GM12892 (cell line): ENCODE data around the gene PPIL1.
"Not testable (repeated sequence)": the region's sequence is repeated elsewhere in the genome, so short reads cannot be mapped to it uniquely, and the experiment has no call there.

Source experiments
- DNase-seq: peaks from one replicate; pipeline ENCODE4 v3.0.0; 2011; ENCODE audit not compliant: insufficient read length
- FAIRE-seq: peaks from 2 replicates; lab custom pipeline; 2011; peaks lifted over from hg19 to GRCh38; lab: Jason Lieb, UNC
- POLR2A ChIP-seq: IDR thresholded peaks from 2 replicates; pipeline ENCODE4 v1.6.1; 2011; ENCODE audit warnings: low read depth, low read length, control low read depth
- POLR2AphosphoS5 ChIP-seq: IDR thresholded peaks from 2 replicates; pipeline ENCODE4 v1.6.1; 2011; ENCODE audit warnings: low read depth, low read length, control low read depth
- TAF1 ChIP-seq: IDR thresholded peaks from 2 replicates; pipeline ENCODE4 v1.6.1; 2011; ENCODE audit warnings: low read depth, mild to moderate bottlenecking, control low read depth, low read length, borderline replicate concordance

PPIL1 gene

GRCh38 chr6:36814249-36814648 lies 60.4 kb downstream of the PPIL1 start:
- DNase-seq (no peak), FAIRE-seq (no peak)
- TF ChIP-seq POLR2A (no peak), TAF1 (no peak), POLR2AphosphoS5 (no peak)

- no peak for FAIRE-seq
- DNase-seq: no peak
- TF ChIP-seq POLR2AphosphoS5 (no peak), TAF1 (no peak), POLR2A (no peak)
These were observed 61.1 kb downstream of the PPIL1 start for GRCh38 chr6:36813526-36813925.

GRCh38 chr6:36813047-36813446 lies 61.6 kb downstream of the PPIL1 start:
- not testable (repeated sequence) for DNase-seq, FAIRE-seq

- DNase-seq (no peak), FAIRE-seq (no peak)
- TF ChIP-seq TAF1 (no peak), POLR2AphosphoS5 (no peak), POLR2A (no peak)
These were observed 64.4 kb downstream of the PPIL1 start for GRCh38 chr6:36809941-36810803.

- FAIRE-seq: no peak
These were observed 65.4 kb downstream of the PPIL1 start for GRCh38 chr6:36809156-36809555.

GRCh38 chr6:36808634-36809033 lies 66.0 kb downstream of the PPIL1 start:
- FAIRE-seq: no peak
- no peak for DNase-seq
- no peak for TF ChIP-seq POLR2A
- TF ChIP-seq TAF1: no peak
- no peak for TF ChIP-seq POLR2AphosphoS5

More at GRCh38 chr6:36809156-36809555, 65.4 kb downstream of the PPIL1 start:
- no peak for TF ChIP-seq TAF1
- TF ChIP-seq POLR2AphosphoS5: no peak
- no peak for TF ChIP-seq POLR2A
- no peak for DNase-seq

GRCh38 chr6:36807750-36808149 lies 66.9 kb downstream of the PPIL1 start:
- FAIRE-seq: no peak
- TF ChIP-seq TAF1 (no peak), POLR2A (no peak), POLR2AphosphoS5 (no peak)

GRCh38 chr6:36807143-36807542 lies 67.5 kb downstream of the PPIL1 start:
- DNase-seq: no peak
- TF ChIP-seq POLR2A (no peak), TAF1 (no peak), POLR2AphosphoS5 (no peak)
- no peak for FAIRE-seq

More at GRCh38 chr6:36807750-36808149, 66.9 kb downstream of the PPIL1 start:
- DNase-seq: no peak

- FAIRE-seq (no peak), DNase-seq (no peak)
- TF ChIP-seq TAF1 (no peak), POLR2AphosphoS5 (no peak), POLR2A (no peak)
These were observed 68.7 kb downstream of the PPIL1 start for GRCh38 chr6:36805917-36806316.

- TF ChIP-seq TAF1 (no peak), POLR2AphosphoS5 (no peak), POLR2A (no peak)
- no peak for DNase-seq
- FAIRE-seq: no peak
These were observed 69.4 kb downstream of the PPIL1 start for GRCh38 chr6:36805096-36805797.
